IMR-90 (cell line): ENCODE measurements around the gene EPS15. TPM values are rescaled to one million over a fixed set of nuclear protein-coding genes. Genes with fewer than 3 reads are reported as not detected.
"Not testable (repeated sequence)": the region's sequence is repeated elsewhere in the genome, so short reads cannot be mapped to it uniquely, and the experiment has no call there.

ENCODE experiments used
- ATAC-seq: fragments of 200-7000 bp; cut with Tn5 transposase; 2 replicates; pipeline ENCODE4 v1.9.1; 2020; ENCODE audit warnings: low read depth, mild to moderate bottlenecking, moderate library complexity
- BruUV-seq: library from RNA; stranded (reverse); fragments of 400-500 nt; replicated peaks from 2 replicates; lab custom pipeline; 2021; lab: Mats Ljungman, UMichigan
- CTCF ChIA-PET: fragments of 300-600 bp; formaldehyde crosslinking; extraction: SDS; loops from one replicate; lab custom pipeline; 2021; ENCODE audit warnings: antibody characterized with exemption; lab: Yijun Ruan, JAX
- POLR2A ChIA-PET: fragments of 300-600 bp; sonication (Branson Sonifier 250); formaldehyde crosslinking; loops from one replicate; lab custom pipeline; 2022; ENCODE audit warnings: antibody characterized with exemption; ENCODE audit not compliant: unreplicated experiment; lab: Charles Lee
- DNase-seq: peaks from one replicate; pipeline ENCODE4 v3.0.0; 2013
- H2AFZ ChIP-seq: replicated peaks from 2 replicates; pipeline ENCODE3; 2013; ENCODE audit warnings: low read length, mild to moderate bottlenecking; ENCODE audit not compliant: poor library complexity
- H2AK5ac ChIP-seq: 2 replicates; pipeline ENCODE4 v1.6.1; 2013; ENCODE audit warnings: low read depth, low read length, inconsistent platforms
- H2AK9ac ChIP-seq: replicated peaks from 2 replicates; pipeline ENCODE3; 2013; ENCODE audit warnings: mild to moderate bottlenecking, low read depth, low read length, moderate library complexity; ENCODE audit not compliant: poor library complexity
- H2BK120ac ChIP-seq: 2 replicates; pipeline ENCODE4 v1.6.1; 2013; ENCODE audit warnings: low read depth, low read length, inconsistent platforms
- H2BK15ac ChIP-seq: 3 replicates; pipeline ENCODE4 v1.6.1; 2013; ENCODE audit warnings: low read depth, low read length, inconsistent platforms
- H2BK20ac ChIP-seq: 2 replicates; pipeline ENCODE4 v1.6.1; 2013; ENCODE audit warnings: low read depth, mild to moderate bottlenecking, inconsistent platforms, low read length, moderate library complexity
- H2BK5ac ChIP-seq: 2 replicates; pipeline ENCODE4 v1.6.1; 2013; ENCODE audit warnings: mild to moderate bottlenecking, low read depth, low read length, inconsistent platforms; ENCODE audit not compliant: poor library complexity, severe bottlenecking
- H3K14ac ChIP-seq: replicated peaks from 2 replicates; pipeline ENCODE4 v1.6.1; 2013; ENCODE audit warnings: low read depth, low read length, inconsistent platforms
- H3K18ac ChIP-seq: 2 replicates; pipeline ENCODE4 v1.6.1; 2013; ENCODE audit warnings: low read depth, low read length, control low read depth
- H3K23ac ChIP-seq: 2 replicates; pipeline ENCODE4 v1.6.1; 2013; ENCODE audit warnings: low read depth, low read length, inconsistent platforms
- H3K27ac ChIP-seq: 2 replicates; pipeline ENCODE4 v1.5.1; 2013; ENCODE audit warnings: mild to moderate bottlenecking, control low read depth, low read length; ENCODE audit not compliant: insufficient read depth
- H3K27me3 ChIP-seq: 2 replicates; pipeline ENCODE4 v1.6.1; 2013; ENCODE audit warnings: low read length; ENCODE audit not compliant: control insufficient read depth, insufficient read depth
- H3K36me3 ChIP-seq: 2 replicates; pipeline ENCODE4 v1.6.1; 2013; ENCODE audit warnings: low read length, mixed read lengths; ENCODE audit not compliant: control insufficient read depth, insufficient read depth
- H3K4ac ChIP-seq: 2 replicates; pipeline ENCODE4 v1.6.1; 2013; ENCODE audit warnings: low read depth, low read length, inconsistent platforms
- H3K4me1 ChIP-seq: 2 replicates; pipeline ENCODE4 v1.6.1; 2013; ENCODE audit warnings: low read length, mixed read lengths; ENCODE audit not compliant: control insufficient read depth, insufficient read depth
- H3K4me2 ChIP-seq: 2 replicates; pipeline ENCODE4 v1.6.1; 2013; ENCODE audit warnings: low read depth, mild to moderate bottlenecking, control low read depth, low read length, moderate library complexity
- H3K4me3 ChIP-seq: 2 replicates; pipeline ENCODE4 v1.5.1; 2013; ENCODE audit warnings: low read depth, mild to moderate bottlenecking, control low read depth, low read length, moderate library complexity; ENCODE audit not compliant: insufficient read depth
- H3K56ac ChIP-seq: 2 replicates; pipeline ENCODE4 v1.6.1; 2013; ENCODE audit warnings: low read length, inconsistent platforms; ENCODE audit not compliant: insufficient read depth; ENCODE audit errors: extremely low read depth
- H3K79me1 ChIP-seq, 2 experiments: 2 replicates each; pipeline ENCODE4 v1.6.1; 2013; ENCODE audit warnings: low read length in 2 of 2, inconsistent platforms in 1 of 2, low read depth in 1 of 2
- H3K9ac ChIP-seq: 2 replicates; pipeline ENCODE4 v1.6.1; 2013; ENCODE audit warnings: low read depth, low read length, control low read depth
- H3K9me1 ChIP-seq: 2 replicates; pipeline ENCODE4 v1.6.1; 2013; ENCODE audit warnings: low read length, inconsistent platforms; ENCODE audit not compliant: insufficient read depth
- H3K9me3 ChIP-seq: 2 replicates; pipeline ENCODE4 v1.6.1; 2013; ENCODE audit warnings: low read length; ENCODE audit not compliant: control insufficient read depth, insufficient read depth
- H4K20me1 ChIP-seq: 2 replicates; pipeline ENCODE4 v1.6.1; 2013; ENCODE audit warnings: low read length, inconsistent platforms; ENCODE audit not compliant: insufficient read depth
- H4K5ac ChIP-seq: 2 replicates; pipeline ENCODE4 v1.6.1; 2013; ENCODE audit warnings: mild to moderate bottlenecking, low read depth, low read length, control low read depth
- H4K8ac ChIP-seq, 2 experiments: 2 replicates each; pipeline ENCODE4 v1.6.1; 2013; ENCODE audit warnings: low read depth in 2 of 2, low read length in 2 of 2, control low read depth in 1 of 2, inconsistent platforms in 1 of 2
- H4K91ac ChIP-seq: 2 replicates; pipeline ENCODE4 v1.6.1; 2013; ENCODE audit warnings: low read depth, low read length, inconsistent platforms; ENCODE audit not compliant: insufficient read depth
- WGBS, 2 experiments: methylation state at CpG; one replicate each; pipeline versions ENCODE4 v1.1.5 to v1.1.7; 2013; ENCODE audit warnings: missing lambda C conversion rate in 2 of 2; ENCODE audit not compliant: insufficient read length in 1 of 2; ENCODE audit errors: extremely low coverage in 2 of 2; 5-methylcytosine and 5-hydroxymethylcytosine counted together
- dilution Hi-C: fragments of 300-500 bp; cut with HindIII; formaldehyde crosslinking; loops from one replicate; pipeline ENCODE4 v1.14.3; 2018; ENCODE audit warnings: low sequenced_read_pairs; ENCODE audit not compliant: unreplicated experiment
- in situ Hi-C: fragments of 300-500 bp; cut with MboI; formaldehyde crosslinking; loops from 3 replicates; pipeline ENCODE4 v1.14.3; 2019; ENCODE audit warnings: low sequenced_read_pairs, inconsistent platforms, mixed read lengths
- intact Hi-C: fragments of 100-400 bp; cut with micrococcal nuclease; formaldehyde crosslinking; loops from 2 replicates; pipeline ENCODE4 v1.10.0; 2022
- polyA plus RNA-seq, 3 experiments: library from polyadenylated mRNA; depleted of rRNA; stranded (reverse); fragments of >200 nt; gene quantifications; 2 replicates each; pipeline ENCODE4 v1.2.3, GENCODE V29; 2012; ENCODE audit warnings: low replicate concordance in 1 of 3
- total RNA-seq: library from RNA; depleted of rRNA; stranded (reverse); fragments of >200 nt; gene quantifications from 2 replicates; pipeline ENCODE4 v1.2.3, GENCODE V29; 2012

Gene EPS15
- total and polyA plus RNA-seq, 2 of the 4 experiments (the other 2 are of a cell fraction), result 17.6 to 38.0 TPM

GRCh38 chr1:51409755-51410541 is 109.1 kb downstream of the EPS15 start:
- WGBS, 2 experiments, result 90% methylated on average over 2 of the region's 7 CpGs; no CpG with 5 or more reads in 1 of the 2 experiments
- H2AFZ ChIP-seq, H3K27me3 ChIP-seq, H3K23ac ChIP-seq, H3K18ac ChIP-seq, H3K9ac ChIP-seq, H2AK9ac ChIP-seq, H4K20me1 ChIP-seq, BruUV-seq, H2BK5ac ChIP-seq, ATAC-seq, H3K9me1 ChIP-seq, H2BK20ac ChIP-seq, H3K4me3 ChIP-seq, DNase-seq, H3K79me1 ChIP-seq, H3K4me1 ChIP-seq, H3K9me3 ChIP-seq, H2AK5ac ChIP-seq, POLR2A ChIA-PET, H4K8ac ChIP-seq, H4K5ac ChIP-seq, H3K4me2 ChIP-seq, dilution Hi-C loops, H3K56ac ChIP-seq, H2BK120ac ChIP-seq, intact Hi-C loops, H3K14ac ChIP-seq, H2BK15ac ChIP-seq, CTCF ChIA-PET, H3K4ac ChIP-seq, in situ Hi-C loops, H4K91ac ChIP-seq, H3K27ac ChIP-seq: not testable (repeated sequence)
- H3K36me3 ChIP-seq, result peaks cover 15% of the 10 kb centered on the region
